HepG2 (cell line): ENCODE measurements around the gene TTLL4. TPM values are rescaled to one million over a fixed set of nuclear protein-coding genes. Genes with fewer than 3 reads are reported as not detected.

ENCODE experiments used
- ATF1 ChIP-seq: IDR thresholded peaks from 2 replicates; pipeline ENCODE4 v1.6.1; 2016; ENCODE audit warnings: mild to moderate bottlenecking, control low read depth
- DDIT3 ChIP-seq: sonication (generic); formaldehyde crosslinking; IDR thresholded peaks from 2 replicates; pipeline ENCODE4 v1.4.0; 2020; ENCODE audit warnings: mild to moderate bottlenecking, missing genetic modification reagents
- GATA4 ChIP-seq: sonication (generic); IDR thresholded peaks from 2 replicates; pipeline ENCODE4 v1.6.1; 2016; ENCODE audit warnings: antibody characterized with exemption, low read depth, borderline replicate concordance
- HINFP ChIP-seq: sonication (generic); formaldehyde crosslinking; IDR thresholded peaks from 2 replicates; pipeline ENCODE4 v1.4.0; 2020; ENCODE audit warnings: low read depth, mild to moderate bottlenecking, missing genetic modification reagents
- HNF4G ChIP-seq, 2 experiments: sonication (generic) in 1 of 2; formaldehyde crosslinking in 1 of 2; IDR thresholded peaks; 2 replicates each; pipeline versions ENCODE4 v1.4.0 to v1.6.1; 2011 to 2020; ENCODE audit warnings: borderline replicate concordance in 2 of 2, low read depth in 2 of 2, mild to moderate bottlenecking in 2 of 2, low read length in 1 of 2, missing genetic modification reagents in 1 of 2, moderate library complexity in 1 of 2
- PPARG ChIP-seq: conservative IDR thresholded peaks from 2 replicates; pipeline ENCODE4 v1.6.1; 2016; ENCODE audit warnings: missing biosample characterization, missing genetic modification reagents
- RBFOX2 ChIP-seq: fragments of 200-400 bp; formaldehyde crosslinking; IDR thresholded peaks from 2 replicates; pipeline ENCODE4 v1.6.1; 2017; ENCODE audit warnings: low read depth, mild to moderate bottlenecking, low read length
- SIN3B ChIP-seq: fragments of 150-350 bp; IDR thresholded peaks from 2 replicates; pipeline ENCODE4 v1.6.1; 2014; ENCODE audit warnings: low read length
- SIX4 ChIP-seq: sonication (generic); formaldehyde crosslinking; IDR thresholded peaks from 2 replicates; pipeline ENCODE4 v1.4.0; 2020; ENCODE audit warnings: missing genetic modification reagents
- SMC3 ChIP-seq: IDR thresholded peaks from 2 replicates; pipeline ENCODE4 v1.6.1; 2011; ENCODE audit warnings: low read length, improper control_type of control experiment
- SOX13 ChIP-seq, 3 experiments: fragments of 450-650 bp in 1 of 3; sonication (generic) in 1 of 3; formaldehyde crosslinking in 1 of 3; IDR thresholded peaks in 2 of 3; conservative IDR thresholded peaks in 1 of 3; 2 replicates each; pipeline versions ENCODE4 v1.5.0 to v1.6.1; 2016 to 2020; ENCODE audit warnings: antibody characterized with exemption in 1 of 3, mild to moderate bottlenecking in 1 of 3, missing compliant biosample characterization in 1 of 3, missing genetic modification reagents in 1 of 3, moderate library complexity in 1 of 3
- XBP1 ChIP-seq: sonication (generic); formaldehyde crosslinking; IDR thresholded peaks from 2 replicates; pipeline ENCODE4 v1.5.0; 2020; ENCODE audit warnings: missing genetic modification reagents
- ZBTB37 ChIP-seq: sonication (generic); formaldehyde crosslinking; IDR thresholded peaks from 2 replicates; pipeline ENCODE4 v1.4.0; 2020; ENCODE audit warnings: mild to moderate bottlenecking, missing genetic modification reagents
- ZC3H4 ChIP-seq: sonication (generic); formaldehyde crosslinking; IDR thresholded peaks from 2 replicates; pipeline ENCODE4 v1.4.0; 2020; ENCODE audit warnings: missing genetic modification reagents, borderline replicate concordance
- ZIK1 ChIP-seq: sonication (generic); formaldehyde crosslinking; IDR thresholded peaks from 2 replicates; pipeline ENCODE4 v1.5.0; 2020; ENCODE audit warnings: mild to moderate bottlenecking, low read depth, missing genetic modification reagents, borderline replicate concordance
- ZNF30 ChIP-seq: sonication (generic); formaldehyde crosslinking; IDR thresholded peaks from 2 replicates; pipeline ENCODE4 v1.5.0; 2020; ENCODE audit warnings: mild to moderate bottlenecking, missing genetic modification reagents
- ZNF740 ChIP-seq: sonication (generic); formaldehyde crosslinking; IDR thresholded peaks from 2 replicates; pipeline ENCODE4 v1.4.0; 2020; ENCODE audit warnings: missing genetic modification reagents
- ZSCAN25 ChIP-seq: sonication (generic); formaldehyde crosslinking; IDR thresholded peaks from 2 replicates; pipeline ENCODE4 v1.8.0; 2022; ENCODE audit warnings: mild to moderate bottlenecking, missing genetic modification reagents
- ZUFSP ChIP-seq: sonication (generic); formaldehyde crosslinking; IDR thresholded peaks from 2 replicates; pipeline ENCODE4 v1.9.0; 2021; ENCODE audit warnings: missing genetic modification reagents, mild to moderate bottlenecking, borderline replicate concordance
- polyA plus RNA-seq, 8 experiments: library from polyadenylated mRNA; depleted of rRNA in 3 of 8; stranded (reverse) in 7 of 8; unstranded in 1 of 8; fragments of >200 nt; fragmentation: Illumina TruSeq in 4 of 8; extraction: Trizol in 4 of 8; gene quantifications; 2 replicates each; pipeline versions ENCODE4 v1.2.1 to v1.2.3, GENCODE V29; 2011 to 2016; ENCODE audit warnings: low read depth in 4 of 8, missing spikeins in 1 of 8, mixed read lengths in 1 of 8; ENCODE audit not compliant: insufficient read depth in 1 of 8
- total RNA-seq, 5 experiments: library from RNA; depleted of rRNA; stranded (reverse); fragments of >200 nt; fragmentation: Illumina TruSeq; extraction: Trizol; gene quantifications; 2 replicates each; pipeline ENCODE4 v1.2.3, GENCODE V29; 2016; ENCODE audit warnings: low read depth in 1 of 5

The TTLL4 gene
- total and polyA plus RNA-seq, 2 of the 13 experiments (the other 11 are each of a cell fraction or from before 2014, with no cell fraction given): 77.5 to 84.6 TPM

GRCh38 chr2:218755198-218755566, 44.5 kb downstream of the TTLL4 start (continued):
- TF ChIP-seq ZUFSP (no peak), ZBTB37 (CRISPR knock-in tag) (no peak), PPARG (CRISPR knock-in tag) (0 out of 2 replicates have a peak, but pooled peaks have one; percentile 14), SIX4 (no peak), ZIK1 (CRISPR knock-in tag) (no peak), ZNF30 (CRISPR knock-in tag) (no peak), SOX13 (IDR thresholded peaks at IDR 0.05) (peak; percentile 43; the same call in 1 of the 2 replicates), SOX13 (CRISPR knock-in tag; conservative IDR thresholded peaks at IDR 0.05 in 1 of 2, IDR thresholded peaks at IDR 0.05 in 1 of 2) (peak; percentile 6 to 71; a peak in 3 of 4 replicates), GATA4 (no peak), SIN3B (0 out of 2 replicates have a peak, but pooled peaks have one; percentile 12), HNF4G (IDR thresholded peaks at IDR 0.05; ENCODE audit: borderline replicate concordance, low read depth, low read length) (peak; percentile 9; the same call in 1 of the 2 replicates), HNF4G (CRISPR knock-in tag; IDR thresholded peaks at IDR 0.05; ENCODE audit: borderline replicate concordance, low read depth) (no peak), ATF1 (no peak), ZNF740 (CRISPR knock-in tag) (no peak), HINFP (no peak), DDIT3 (CRISPR knock-in tag) (no peak), XBP1 (no peak), ZC3H4 (CRISPR knock-in tag) (0 out of 2 replicates have a peak, but pooled peaks have one; percentile 25), ZSCAN25 (no peak), RBFOX2 (peak; percentile 50; the same call in 1 of the 2 replicates), SMC3 (0 out of 2 replicates have a peak, but pooled peaks have one; percentile 1)
